K562 (cell line): ENCODE results near the gene LLCFC1. TPM values are rescaled to one million over a fixed set of nuclear protein-coding genes. Genes with fewer than 3 reads are reported as not detected.

Experiments
- ATAC-seq: fragments of 200-7000 bp; cut with Tn5 transposase; 3 replicates; pipeline ENCODE4 v1.9.1; 2020; ENCODE audit warnings: moderate library complexity
- BruUV-seq: library from RNA; stranded (reverse); fragments of 400-500 nt; replicated peaks from 2 replicates; lab custom pipeline; 2021; lab: Mats Ljungman, UMichigan
- CTCF ChIA-PET: fragments of 300-600 bp; formaldehyde crosslinking; extraction: SDS; loops from one replicate; lab custom pipeline; 2021; ENCODE audit warnings: low intra/inter-chr PET ratio; lab: Yijun Ruan, JAX
- POLR2A ChIA-PET: fragments of 300-600, 350-650 bp; sonication (Branson Sonifier 250); formaldehyde crosslinking; extraction: SDS; loops from one replicate; lab custom pipeline; 2021; ENCODE audit warnings: antibody characterized with exemption, inconsistent platforms; lab: Yijun Ruan, JAX
- DNase-seq, 4 experiments: peaks; one replicate each; pipeline versions ENCODE4 v3.0.0 to v3.0.0-alpha.2; 2011 to 2018; ENCODE audit warnings: low spot score in 3 of 4, mixed read lengths in 3 of 4; ENCODE audit errors: extremely low read depth in 1 of 4
- FAIRE-seq: peaks from 2 replicates; lab custom pipeline; 2011; peaks lifted over from hg19 to GRCh38; lab: Jason Lieb, UNC
- H2AFZ ChIP-seq: 2 replicates; pipeline ENCODE4 v1.6.0; 2011; ENCODE audit warnings: low read depth, low read length, control low read depth, inconsistent platforms
- H3K27ac ChIP-seq: fragments of 200-600 bp; 3 replicates; pipeline ENCODE4 v1.8.0; 2011; ENCODE audit warnings: low read depth, mild to moderate bottlenecking, control low read depth, inconsistent platforms, low read length, moderate library complexity, mixed read lengths; ENCODE audit errors: extremely low read depth
- H3K27me3 ChIP-seq, 2 experiments: fragments of 300-600 bp in 1 of 2; 2 replicates in 1 of 2; 3 replicates in 1 of 2; pipeline versions ENCODE4 v1.6.0 to v1.8.0; 2011; ENCODE audit warnings: inconsistent platforms in 2 of 2, low read length in 2 of 2, mild to moderate bottlenecking in 1 of 2, mixed read lengths in 1 of 2, moderate library complexity in 1 of 2; ENCODE audit not compliant: control insufficient read depth in 2 of 2, insufficient read depth in 2 of 2
- H3K36me3 ChIP-seq: fragments of 300-600 bp; 3 replicates; pipeline ENCODE4 v1.8.0; 2011; ENCODE audit warnings: mild to moderate bottlenecking, low read length, inconsistent platforms; ENCODE audit not compliant: control insufficient read depth, insufficient read depth
- H3K4me1 ChIP-seq, 2 experiments: fragments of 200-600 bp in 1 of 2; replicated peaks in 1 of 2; 2 replicates in 1 of 2; 3 replicates in 1 of 2; pipeline versions ENCODE4 v1.5.1 to v1.8.0; 2011; ENCODE audit warnings: inconsistent platforms in 2 of 2, low read length in 2 of 2, mild to moderate bottlenecking in 1 of 2, mixed read lengths in 1 of 2, moderate library complexity in 1 of 2; ENCODE audit not compliant: control insufficient read depth in 2 of 2, insufficient read depth in 2 of 2
- H3K4me2 ChIP-seq: 2 replicates; pipeline ENCODE4 v1.6.1; 2011; ENCODE audit warnings: low read length, control low read depth, inconsistent platforms, mixed read lengths; ENCODE audit not compliant: insufficient read depth
- H3K4me3 ChIP-seq: fragments of 200-600 bp; sonication (generic), shearing (Covaris generic); 2 replicates; pipeline ENCODE4 v1.5.1; 2016; ENCODE audit warnings: control low read depth, inconsistent platforms
- H3K79me2 ChIP-seq: fragments of 200-600 bp; 3 replicates; pipeline ENCODE4 v1.8.0; 2011; ENCODE audit warnings: low read length, inconsistent platforms; ENCODE audit not compliant: control insufficient read depth, insufficient read depth
- H3K9ac ChIP-seq, 2 experiments: 2 replicates each; pipeline versions ENCODE4 v1.6.0 to v1.6.1; 2011; ENCODE audit warnings: low read depth in 2 of 2, low read length in 2 of 2, control low read depth in 1 of 2, inconsistent platforms in 1 of 2, mild to moderate bottlenecking in 1 of 2, mixed read lengths in 1 of 2; ENCODE audit not compliant: insufficient read depth in 1 of 2
- H3K9me1 ChIP-seq: one replicate; pipeline ENCODE4 v1.6.0; 2011; ENCODE audit warnings: inconsistent platforms, mild to moderate bottlenecking, low read length, moderate library complexity; ENCODE audit not compliant: control insufficient read depth, insufficient read depth
- H3K9me3 ChIP-seq: replicated peaks from 2 replicates; pipeline ENCODE4 v1.5.1; 2011; ENCODE audit warnings: low read depth, low read length, inconsistent platforms; ENCODE audit not compliant: control insufficient read depth, insufficient read depth
- H4K20me1 ChIP-seq: replicated peaks from 2 replicates; pipeline ENCODE4 v1.6.1; 2011; ENCODE audit warnings: low read length, inconsistent platforms, mixed read lengths; ENCODE audit not compliant: control insufficient read depth, insufficient read depth
- DIDO1 ChIP-seq: fragments of 450-650 bp; IDR thresholded peaks from 2 replicates; pipeline ENCODE4 v1.6.1; 2016; ENCODE audit warnings: low read depth, missing biosample characterization, missing genetic modification characterization
- KLF10 ChIP-seq: fragments of 250-450 bp; sonication (Bioruptor Pico); IDR thresholded peaks from 2 replicates; pipeline ENCODE4 v1.6.1; 2021; ENCODE audit warnings: matching md5 sums
- MECOM ChIP-seq: fragments of 250-450 bp; sonication (Bioruptor Pico); IDR thresholded peaks from 2 replicates; pipeline ENCODE4 v1.8.0; 2022; ENCODE audit warnings: inconsistent platforms
- MED1 ChIP-seq: sonication (generic); formaldehyde crosslinking; IDR thresholded peaks from 2 replicates; pipeline ENCODE4 v1.8.1; 2023; ENCODE audit warnings: missing genetic modification reagents, borderline replicate concordance
- PHB2 ChIP-seq: fragments of 450-650 bp; IDR thresholded peaks from 2 replicates; pipeline ENCODE4 v1.6.1; 2017; ENCODE audit warnings: low read depth
- POLR2G ChIP-seq: fragments of 200-400 bp; formaldehyde crosslinking; IDR thresholded peaks from 2 replicates; pipeline ENCODE4 v1.6.1; 2017; ENCODE audit warnings: low read depth, mild to moderate bottlenecking, antibody characterized with exemption, low read length, moderate library complexity
- SIRT6 ChIP-seq: IDR thresholded peaks from one replicate; pipeline ENCODE4 v1.6.1; 2012; ENCODE audit warnings: low read depth, mild to moderate bottlenecking, control low read depth, inconsistent platforms, low read length, moderate library complexity
- SMARCC2 ChIP-seq: fragments of 450-650 bp; IDR thresholded peaks from 2 replicates; pipeline ENCODE4 v1.6.1; 2017; ENCODE audit warnings: antibody characterized with exemption, moderate library complexity, mild to moderate bottlenecking, low read depth
- ZBTB43 ChIP-seq: sonication (generic); formaldehyde crosslinking; IDR thresholded peaks from 2 replicates; pipeline ENCODE4 v1.8.0; 2023; ENCODE audit warnings: mild to moderate bottlenecking, missing genetic modification reagents
- WGBS: fragments of 100-300 bp; shearing (Covaris generic); methylation state at CpG from one replicate; pipeline ENCODE4 v1.1.6; 2016; ENCODE audit warnings: low coverage, mixed read lengths; ENCODE audit not compliant: insufficient coverage; ENCODE audit errors: missing lambda C conversion rate; 5-methylcytosine and 5-hydroxymethylcytosine counted together
- in situ Hi-C: fragments of 300-500 bp; cut with MboI; formaldehyde crosslinking; loops from 4 replicates; pipeline ENCODE4 v1.15.0; 2018; ENCODE audit warnings: inconsistent platforms, mixed read lengths
- intact Hi-C: fragments of 100-400 bp; cut with micrococcal nuclease; formaldehyde crosslinking; loops from 2 replicates; pipeline ENCODE4 v1.14.2; 2022
- polyA plus RNA-seq, 8 experiments: library from polyadenylated mRNA; depleted of rRNA in 4 of 8; stranded (reverse) in 5 of 8; unstranded in 3 of 8; fragments of >200 nt; fragmentation: Nextera tagmentation in 2 of 8; fragmentation: Illumina TruSeq in 1 of 8; extraction: Ambion mirVana in 2 of 8; extraction: Trizol in 1 of 8; gene quantifications; 2 replicates each; pipeline versions ENCODE4 v1.2.1 to v1.2.3, GENCODE V29; 2011 to 2014; ENCODE audit warnings: inconsistent platforms in 1 of 8, missing spikeins in 1 of 8
- total RNA-seq, 7 experiments: library from RNA; depleted of rRNA in 6 of 7; stranded (reverse); fragments of >200 nt in 6 of 7; fragmentation: Illumina TruSeq in 2 of 7; extraction: Trizol in 2 of 7; gene quantifications; 2 replicates each; pipeline versions ENCODE4 v1.2.1 to v1.2.3, GENCODE V29; 2011 to 2021; ENCODE audit warnings: low replicate concordance in 1 of 7
- TF ChIP-seq, protein P1 (sequence below): fragments of 250-450 bp; sonication (Bioruptor Pico); IDR thresholded peaks from 2 replicates; pipeline ENCODE4 v1.4.0; 2020; ENCODE audit warnings: mild to moderate bottlenecking

Gene LLCFC1
- total and polyA plus RNA-seq, 9 of the 15 experiments (the other 6 are each of a cell fraction or from before 2014, with no cell fraction given), result not detected

- Histone ChIP-seq H3K79me2 (no peaks in the 10 kb centered on the region), H3K9ac (no peak overlapping the region), H3K4me1 (no peaks in the 10 kb centered on the region), H4K20me1 (no peaks in the 10 kb centered on the region), H3K9me3 (no peaks in the 10 kb centered on the region), H2AFZ (no peak overlapping the region), H3K4me3 (no peak overlapping the region), H3K9me1 (no peaks in the 10 kb centered on the region), H3K36me3 (no peaks in the 10 kb centered on the region), H3K4me2 (no peak overlapping the region), H3K27ac (no peak overlapping the region), H3K27me3 (peaks cover 10 to 44% of the 10 kb centered on the region in 2 experiments; a peak in 4 of 5 replicates)
- ChIA-PET CTCF (interaction anchor here (1.2 kb wide), 1 partner anchor 94 kb away, joined by 4 read pairs; no protein-coding TSS in a partner anchor), POLR2A (no interaction called here)
- WGBS, result 0% methylated on average over 3 of the region's 3 CpGs
- FAIRE-seq (no peak), DNase-seq (no peak), ATAC-seq (no peak)
- intact Hi-C loops (no loop called here), in situ Hi-C loops (no loop called here)
- no peak for TF ChIP-seq POLR2G
- no peak for TF ChIP-seq KLF10
- no peak for TF ChIP-seq SMARCC2
- TF ChIP-seq, protein P1, sequence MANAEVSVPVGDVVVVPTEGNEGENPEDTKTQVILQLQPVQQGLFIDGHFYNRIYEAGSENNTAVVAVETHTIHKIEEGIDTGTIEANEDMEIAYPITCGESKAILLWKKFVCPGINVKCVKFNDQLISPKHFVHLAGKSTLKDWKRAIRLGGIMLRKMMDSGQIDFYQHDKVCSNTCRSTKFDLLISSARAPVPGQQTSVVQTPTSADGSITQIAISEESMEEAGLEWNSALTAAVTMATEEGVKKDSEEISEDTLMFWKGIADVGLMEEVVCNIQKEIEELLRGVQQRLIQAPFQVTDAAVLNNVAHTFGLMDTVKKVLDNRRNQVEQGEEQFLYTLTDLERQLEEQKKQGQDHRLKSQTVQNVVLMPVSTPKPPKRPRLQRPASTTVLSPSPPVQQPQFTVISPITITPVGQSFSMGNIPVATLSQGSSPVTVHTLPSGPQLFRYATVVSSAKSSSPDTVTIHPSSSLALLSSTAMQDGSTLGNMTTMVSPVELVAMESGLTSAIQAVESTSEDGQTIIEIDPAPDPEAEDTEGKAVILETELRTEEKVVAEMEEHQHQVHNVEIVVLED (CRISPR knock-in tag), result no peak
- TF ChIP-seq MED1 (CRISPR knock-in tag), result no peak
- no peak for TF ChIP-seq SIRT6
- TF ChIP-seq ZBTB43 (CRISPR knock-in tag), result no peak
- no peak for TF ChIP-seq PHB2
- no peak for TF ChIP-seq DIDO1 (tag)
- TF ChIP-seq MECOM, result no peak
- no TSS peak for BruUV-seq
Measured at GRCh38 chr7:142917447-142917846, 21.8 kb upstream of the LLCFC1 start.
